Muscle of back (tissue), 11 donors: ENCODE results near the gene TMEM125. TPM values are rescaled to one million over a fixed set of nuclear protein-coding genes. Genes with fewer than 3 reads are reported as not detected.

Experiments
- DNase-seq, 3 donors: peaks; one replicate each; pipeline versions ENCODE4 v3.0.0 to v3.0.0-alpha.2; 2013
- polyA plus RNA-seq, 10 donors: library from polyadenylated mRNA; unstranded; fragments of 120-200 nt; gene quantifications; one replicate each; pipeline ENCODE4 v1.2.1, GENCODE V29; 2013; ENCODE audit not compliant: insufficient read length in 10 of 10

TMEM125 gene
- polyA plus RNA-seq, 10 donors: 0.41 to 1.5 TPM; not detected in 8

DNA sequence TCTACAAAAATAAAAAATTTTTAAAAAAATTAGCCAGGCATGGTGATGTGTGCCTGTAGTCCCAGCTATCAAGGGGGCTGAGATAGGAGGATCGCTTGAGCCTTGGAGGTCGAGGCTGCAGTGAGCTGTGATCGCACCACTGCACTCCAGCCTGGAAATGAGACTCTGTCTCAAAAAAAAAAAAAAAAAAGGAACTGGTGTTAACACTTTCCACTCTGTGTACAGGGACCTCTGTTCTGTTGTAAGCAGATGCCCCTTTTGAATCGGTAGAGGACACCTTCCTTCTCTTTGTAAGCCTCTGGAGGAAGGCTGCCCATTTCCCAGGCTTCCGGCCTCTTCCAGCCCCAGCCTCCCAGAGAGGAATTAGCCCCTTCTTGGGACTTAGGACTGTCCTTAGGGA is 22.9 kb downstream of the TMEM125 start:
- no peak for DNase-seq

DNA sequence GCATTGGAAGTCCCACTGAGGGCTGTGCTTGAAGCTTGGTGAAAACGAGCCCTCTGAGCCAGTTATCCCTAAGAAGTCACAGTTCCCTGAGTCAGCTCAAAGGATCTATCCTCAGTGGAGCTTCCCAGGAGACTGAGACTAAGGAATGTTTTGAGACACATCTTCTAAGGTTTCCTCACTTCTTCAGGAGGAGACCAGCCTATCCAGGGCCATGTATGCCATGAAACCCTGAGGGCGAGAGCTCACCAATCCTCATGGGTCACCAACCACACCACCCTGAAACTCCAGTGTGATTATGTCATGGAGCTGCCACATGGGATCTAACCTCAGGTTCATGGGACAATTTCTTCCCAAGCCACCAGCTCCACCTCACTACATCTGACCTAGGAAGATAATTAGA is 23.4 kb downstream of the TMEM125 start:
- DNase-seq: no peak

DNA sequence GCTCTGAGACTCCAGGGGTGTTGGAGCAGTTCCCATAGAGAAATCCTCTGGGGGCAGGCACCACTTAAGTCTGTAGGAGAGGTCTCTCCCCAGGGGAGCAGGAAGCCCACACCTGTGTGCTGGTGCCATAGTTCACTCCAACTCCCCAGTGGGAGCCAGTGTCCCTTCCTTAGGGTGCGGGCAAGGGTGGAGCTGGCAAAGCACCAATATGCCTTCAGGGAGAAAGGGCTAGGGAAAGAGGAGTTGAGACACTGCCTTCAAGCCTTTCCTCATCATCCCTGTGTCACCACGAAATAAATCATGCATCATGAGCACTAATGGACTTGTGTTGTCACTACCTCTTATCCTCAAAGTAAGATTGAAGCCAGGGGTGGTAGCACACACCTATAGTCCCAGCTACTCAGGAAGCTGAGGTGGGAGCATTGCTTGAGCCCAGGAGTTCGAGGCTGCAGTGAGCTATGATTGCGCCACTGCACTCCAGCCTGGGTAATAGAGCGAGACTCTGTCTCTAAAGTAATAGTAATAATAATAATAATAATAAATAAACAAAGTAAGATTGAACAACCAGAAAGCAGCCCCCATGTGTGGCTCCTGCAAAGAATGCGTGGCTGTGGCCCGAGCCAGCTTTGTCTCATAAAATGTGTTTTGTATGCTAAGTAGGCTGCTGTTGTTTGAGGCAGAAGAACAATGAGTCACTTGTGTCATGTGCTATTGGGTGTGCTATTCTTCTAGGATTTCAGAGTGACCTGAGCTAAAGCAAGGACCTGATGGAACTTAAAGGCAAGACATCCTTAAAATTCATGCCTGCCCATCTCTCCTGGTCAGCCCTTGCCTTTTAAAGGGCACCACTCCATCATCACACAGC is 24.3 kb downstream of the TMEM125 start:
- no peak for DNase-seq

DNA sequence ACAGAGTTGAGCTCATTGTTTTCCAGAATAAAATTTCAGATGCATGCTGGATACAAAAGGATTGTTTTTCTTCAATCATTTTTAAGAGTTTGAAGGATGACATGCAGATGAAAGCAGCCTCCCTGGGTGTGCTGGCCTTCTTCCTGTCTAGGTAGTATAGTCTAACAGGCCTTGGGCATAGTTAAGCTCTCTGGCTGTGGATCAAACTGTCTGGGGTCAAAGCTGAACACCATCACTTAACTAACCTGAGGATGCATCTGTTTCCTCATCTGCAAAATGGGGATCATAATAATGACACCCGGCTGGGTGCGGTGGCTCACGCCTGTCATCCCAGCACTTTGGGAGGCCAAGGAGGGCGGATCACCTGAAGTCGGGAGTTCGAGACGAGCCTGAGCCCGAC is 25.0 kb downstream of the TMEM125 start:
- no peak for DNase-seq

DNA sequence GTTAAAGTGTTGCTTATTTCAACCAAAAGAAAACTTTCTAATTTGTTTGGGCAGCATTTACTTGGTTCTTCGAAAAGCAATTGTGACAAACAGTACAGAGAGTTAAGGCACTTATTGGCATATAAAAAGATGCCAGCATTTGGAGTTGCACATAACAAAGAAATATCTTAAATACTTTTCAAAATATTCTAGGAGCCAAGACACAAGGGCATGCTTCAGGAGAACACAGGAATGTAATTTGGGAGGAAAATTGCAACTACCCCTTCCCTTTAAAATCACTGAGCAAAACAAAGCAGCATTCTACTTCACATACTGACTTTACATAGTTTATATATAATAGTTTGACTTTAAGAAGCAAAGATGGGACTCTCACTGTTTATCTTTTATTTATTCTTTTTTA is 26.4 kb downstream of the TMEM125 start:
- no peak for DNase-seq

- no peak for DNase-seq
These were observed 28.3 kb downstream of the TMEM125 start for GRCh38 chr1:43298055-43298454.

- DNase-seq: no peak
These were observed 29.3 kb downstream of the TMEM125 start for GRCh38 chr1:43299101-43299500.

DNA sequence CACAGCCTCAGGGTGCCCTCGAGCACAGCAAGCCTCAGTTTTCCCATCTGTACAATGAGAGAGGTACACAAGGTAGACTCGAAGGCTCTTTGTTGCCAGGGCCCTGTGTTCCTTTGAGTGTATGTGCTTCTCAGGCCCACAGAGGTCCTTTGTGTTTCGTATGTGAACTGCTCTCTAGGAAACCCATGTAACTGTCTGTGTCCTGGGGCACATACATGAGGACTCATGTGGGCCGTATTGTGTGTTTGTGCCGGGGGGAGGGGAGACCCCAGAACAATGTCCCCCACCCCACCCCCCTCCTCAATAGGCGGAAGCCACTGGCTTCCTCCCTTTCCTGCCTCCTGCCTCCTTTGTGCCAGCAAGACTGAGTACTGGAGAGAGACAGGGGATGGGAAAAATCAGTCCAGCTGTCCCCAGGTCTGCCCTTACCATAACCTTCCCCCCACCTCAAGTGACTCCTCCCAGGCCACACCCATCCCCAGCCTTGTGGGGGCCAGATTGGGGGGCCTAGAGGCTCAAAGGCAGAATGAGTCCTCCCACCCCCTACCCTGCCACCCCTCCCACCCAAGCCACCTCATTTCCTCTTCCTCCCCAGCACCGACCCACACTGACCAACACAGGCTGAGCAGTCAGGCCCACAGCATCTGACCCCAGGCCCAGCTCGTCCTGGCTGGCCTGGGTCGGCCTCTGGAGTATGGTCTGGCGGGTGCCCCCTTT is 30.8 kb downstream of the TMEM125 start, which contains the start of gene TIE1:
TSS of gene TIE1 (plus strand) at position 605 of the 717 bp plus-strand sequence. CDS start at position 695, 90 bp downstream.
- peak in 1 of 3 donors; percentile 33 for DNase-seq

GRCh38 chr1:43302201-43302600 is 32.4 kb downstream of the TMEM125 start:
- no peak for DNase-seq

DNA sequence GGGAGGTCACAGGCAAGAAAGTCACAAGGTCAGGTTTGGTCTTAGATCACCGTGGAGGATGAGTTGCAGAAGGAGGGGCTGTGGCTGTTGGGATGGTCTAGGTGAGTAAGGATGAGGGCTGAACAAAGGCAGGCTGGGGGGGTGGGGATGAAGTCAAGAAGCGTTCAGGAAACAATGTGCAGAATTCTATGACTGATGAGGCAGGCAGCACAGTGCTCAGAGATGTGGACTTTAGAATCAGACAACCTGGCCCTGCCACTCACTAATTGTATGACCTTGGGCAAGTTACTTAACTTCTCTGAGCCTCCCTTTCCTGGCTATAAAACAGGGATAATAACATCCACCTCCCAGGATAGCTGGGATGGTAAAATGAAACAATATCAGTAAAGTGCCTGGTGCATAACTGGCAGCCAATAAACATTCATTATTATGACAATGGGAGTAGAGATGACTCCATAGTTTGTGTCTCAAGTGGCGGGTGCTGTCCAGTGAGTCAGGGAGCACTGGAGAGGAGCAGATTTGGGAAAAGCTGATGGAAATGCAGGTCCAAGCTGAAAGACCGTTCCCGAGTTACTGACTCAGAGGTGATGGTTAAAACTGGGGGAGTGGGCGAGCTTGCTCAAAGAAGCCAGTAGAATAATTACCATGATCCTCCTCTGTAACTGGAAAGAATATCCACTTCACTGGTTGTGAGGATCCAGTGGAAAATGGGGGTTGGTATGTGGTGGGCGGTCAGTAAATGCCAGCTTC is 33.1 kb downstream of the TMEM125 start:
- no peak for DNase-seq

DNA sequence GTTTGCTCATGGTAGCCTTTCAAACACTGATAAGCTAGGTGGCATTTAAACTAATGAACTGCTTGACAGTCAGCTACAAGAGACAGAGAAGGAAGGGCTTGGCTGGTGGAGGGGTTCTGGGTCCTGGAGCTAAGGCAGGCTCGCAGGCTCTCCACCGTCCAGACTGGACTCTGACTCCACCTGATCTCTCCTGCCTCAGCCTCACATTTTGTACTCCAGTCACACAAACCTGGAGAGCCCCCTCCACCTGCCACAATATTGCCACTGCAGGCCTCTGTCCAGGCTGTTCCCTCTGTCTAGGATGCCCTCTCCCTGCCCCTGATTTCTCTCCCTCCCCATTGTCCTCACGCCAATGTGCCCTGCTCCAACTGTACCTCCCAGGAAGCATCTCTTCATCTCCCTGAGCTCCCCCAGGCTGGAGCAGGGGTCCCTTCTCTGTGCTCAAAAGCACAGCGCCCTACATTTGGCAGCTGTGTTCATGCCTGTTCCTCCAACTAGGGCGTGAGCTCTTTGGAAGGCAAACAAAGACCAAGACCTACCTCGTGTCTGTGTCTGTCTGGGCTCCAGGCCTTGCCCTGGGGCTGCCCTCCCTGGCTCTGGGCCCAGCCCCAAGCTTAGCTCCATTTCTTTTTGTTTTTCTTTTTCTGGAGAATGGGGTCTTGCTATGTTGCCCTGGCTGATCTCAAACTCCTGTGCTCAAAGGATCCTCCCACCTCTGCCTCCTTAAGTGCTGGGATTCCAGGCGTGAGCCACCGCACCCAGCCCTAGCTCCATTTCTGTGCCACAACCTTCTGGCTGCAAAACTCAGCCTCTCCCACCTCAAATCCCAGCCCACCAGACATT is 33.9 kb downstream of the TMEM125 start:
- DNase-seq: no peak

- peak; percentile 26 to 70 (median 49) for DNase-seq
These were observed 34.5 kb downstream of the TMEM125 start for GRCh38 chr1:43304314-43304681.

GRCh38 chr1:43304771-43305300 is 35.1 kb downstream of the TMEM125 start:
- DNase-seq: no peak

DNA sequence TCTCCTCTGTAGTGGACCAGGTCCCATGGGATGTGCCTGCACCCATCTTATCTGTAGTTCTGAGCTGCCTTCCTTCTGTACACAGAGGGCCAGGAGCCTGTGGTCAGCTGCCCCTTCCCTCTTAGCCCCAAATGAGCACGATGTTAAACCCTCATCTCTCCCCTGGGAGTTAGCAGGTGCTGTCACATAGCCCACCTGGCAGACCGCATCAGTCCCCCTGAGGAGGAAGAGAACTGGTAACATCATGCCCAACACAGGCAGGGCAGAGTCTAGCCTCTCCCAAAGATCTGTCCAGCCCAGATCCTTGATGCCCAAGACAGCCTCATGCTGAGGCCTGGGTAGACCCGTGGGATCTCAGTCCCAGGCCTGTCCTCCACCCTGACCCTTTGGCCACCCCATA is 35.7 kb downstream of the TMEM125 start:
- DNase-seq: no peak

GRCh38 chr1:43305926-43306687 is 36.3 kb downstream of the TMEM125 start:
- no peak for DNase-seq

DNA sequence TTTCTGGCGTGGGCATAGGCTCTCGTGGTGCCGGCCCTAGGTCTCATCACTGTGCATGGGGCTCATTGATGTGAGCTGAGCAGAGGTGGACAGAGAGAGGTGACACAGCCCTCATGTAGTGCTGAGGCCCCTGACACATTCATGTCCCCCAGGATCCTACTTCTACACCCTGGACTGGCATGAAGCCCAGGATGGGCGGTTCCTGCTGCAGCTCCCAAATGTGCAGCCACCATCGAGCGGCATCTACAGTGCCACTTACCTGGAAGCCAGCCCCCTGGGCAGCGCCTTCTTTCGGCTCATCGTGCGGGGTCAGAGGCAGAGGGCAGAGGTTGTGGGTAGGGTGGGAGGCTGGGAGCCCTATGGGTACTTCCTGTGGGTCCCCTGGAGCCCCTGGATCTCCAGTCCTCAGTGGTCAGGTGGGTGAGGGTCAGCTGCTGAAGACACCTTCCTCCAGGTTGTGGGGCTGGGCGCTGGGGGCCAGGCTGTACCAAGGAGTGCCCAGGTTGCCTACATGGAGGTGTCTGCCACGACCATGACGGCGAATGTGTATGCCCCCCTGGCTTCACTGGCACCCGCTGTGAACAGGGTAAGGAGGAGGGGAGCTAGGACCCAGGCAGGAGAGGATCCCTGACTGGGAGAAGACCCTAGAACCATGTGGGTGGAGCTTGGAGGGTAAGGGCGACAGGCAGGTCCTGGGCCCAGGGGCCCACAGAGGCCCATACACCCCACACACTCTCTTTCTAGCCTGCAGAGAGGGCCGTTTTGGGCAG is 37.1 kb downstream of the TMEM125 start:
- DNase-seq: no peak

DNA sequence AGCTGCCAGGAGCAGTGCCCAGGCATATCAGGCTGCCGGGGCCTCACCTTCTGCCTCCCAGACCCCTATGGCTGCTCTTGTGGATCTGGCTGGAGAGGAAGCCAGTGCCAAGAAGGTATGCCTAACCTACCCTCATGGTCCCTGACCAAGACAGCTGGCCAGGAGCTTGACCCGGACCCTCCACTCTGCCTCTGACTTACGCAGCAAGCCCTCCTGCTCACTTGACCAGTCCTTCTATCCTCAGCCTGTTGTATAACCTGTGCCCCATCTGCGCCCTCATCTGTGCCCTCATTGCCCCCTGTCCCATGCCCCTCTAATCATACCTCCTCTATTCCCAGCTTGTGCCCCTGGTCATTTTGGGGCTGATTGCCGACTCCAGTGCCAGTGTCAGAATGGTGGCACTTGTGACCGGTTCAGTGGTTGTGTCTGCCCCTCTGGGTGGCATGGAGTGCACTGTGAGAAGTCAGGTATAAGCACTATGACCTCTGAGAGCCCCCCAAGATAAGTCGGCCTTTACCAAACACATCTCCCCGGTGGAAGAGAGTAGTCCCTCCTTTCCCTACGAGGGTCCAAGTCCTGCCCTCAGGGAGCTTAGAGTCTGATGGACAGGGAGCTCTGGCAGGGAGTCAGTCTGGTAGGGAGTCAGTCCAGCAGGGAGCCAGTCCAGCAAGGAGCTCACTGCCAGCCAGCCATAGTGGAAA is 37.8 kb downstream of the TMEM125 start:
- DNase-seq: no peak

GRCh38 chr1:43308635-43309404 is 39.0 kb downstream of the TMEM125 start:
- DNase-seq: no peak
